Stimulated activated CD8-positive, alpha-beta memory T cell treated with anti-CD3 and anti-CD28 coated beads, Interleukin-12 subunit alpha, Interleukin-12 subunit beta, amount 100 ng/mL, for 24 hours (primary cell): Measurements from ENCODE around the gene DLGAP1.

ENCODE experiments used
- DNase-seq: peaks from one replicate; pipeline ENCODE4 v3.0.0-alpha.2; 2020; ENCODE audit errors: extremely low read depth

The DLGAP1 gene

DNA sequence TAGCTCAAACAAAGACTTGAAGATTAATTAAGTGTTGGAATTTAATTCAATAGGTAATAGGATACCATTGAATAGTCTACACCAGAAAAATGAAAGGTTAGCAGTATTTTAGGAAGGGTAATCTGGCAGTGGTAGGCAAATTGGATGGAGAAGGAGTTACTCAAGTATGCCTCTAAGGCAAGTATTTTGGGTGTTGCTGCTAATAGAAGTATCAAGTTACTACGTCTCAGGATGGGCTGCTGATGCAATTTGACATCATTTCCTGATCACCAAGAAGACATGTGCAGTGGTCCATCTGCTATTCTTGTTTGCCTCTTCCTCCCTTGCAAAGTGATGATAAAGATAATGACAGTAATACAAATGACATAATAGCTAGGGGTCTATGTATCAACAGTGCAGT, 519.8 kb downstream of the DLGAP1 start:
- DNase-seq, result no peak

DNA sequence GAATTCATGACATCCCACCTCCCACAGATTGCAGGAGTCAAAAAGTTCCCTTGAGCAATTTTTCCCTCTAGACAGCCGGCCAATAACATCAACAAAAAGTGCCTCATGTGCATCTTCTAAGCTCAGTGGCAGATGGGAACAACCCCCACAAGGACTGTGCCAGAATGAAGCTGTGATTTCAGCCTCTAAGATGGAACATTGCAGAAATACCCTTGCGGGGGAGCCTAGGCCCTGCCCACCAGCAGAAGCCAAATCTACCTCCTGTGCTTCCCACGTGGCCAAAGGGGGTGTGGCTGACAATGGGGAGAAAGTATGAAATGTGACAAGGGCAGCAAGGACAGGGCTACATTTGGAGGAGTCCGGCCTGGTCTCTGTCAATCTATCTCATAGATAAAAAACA, 522.8 kb downstream of the DLGAP1 start:
- DNase-seq, result no peak

DNA sequence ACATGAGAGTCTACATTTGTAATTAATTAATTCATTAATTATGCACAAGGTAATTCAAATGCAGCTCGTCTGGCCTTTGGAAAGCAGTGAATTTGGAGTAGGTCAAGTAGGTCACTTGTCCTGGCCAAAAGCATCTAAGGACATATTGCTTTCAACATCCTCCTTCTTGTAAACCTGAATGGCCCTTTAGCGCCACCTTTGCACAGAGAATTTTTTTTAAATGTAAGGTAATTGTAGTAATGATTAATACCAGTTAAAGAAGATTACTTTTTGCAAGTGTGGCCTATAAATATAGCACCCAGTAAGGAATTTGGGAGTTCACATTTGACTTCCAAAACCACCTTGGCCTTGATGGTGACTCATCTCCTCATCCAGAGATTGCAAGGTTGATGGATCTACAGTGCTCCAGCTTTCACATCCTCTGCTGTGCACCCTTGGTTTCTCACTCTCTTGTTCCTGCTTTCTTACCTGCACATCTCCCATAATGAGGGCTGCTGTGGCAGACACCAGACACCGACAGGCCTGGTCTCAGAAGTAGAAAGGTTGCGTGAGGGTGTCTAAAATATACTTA, 523.5 kb downstream of the DLGAP1 start:
- no peak for DNase-seq

DNA sequence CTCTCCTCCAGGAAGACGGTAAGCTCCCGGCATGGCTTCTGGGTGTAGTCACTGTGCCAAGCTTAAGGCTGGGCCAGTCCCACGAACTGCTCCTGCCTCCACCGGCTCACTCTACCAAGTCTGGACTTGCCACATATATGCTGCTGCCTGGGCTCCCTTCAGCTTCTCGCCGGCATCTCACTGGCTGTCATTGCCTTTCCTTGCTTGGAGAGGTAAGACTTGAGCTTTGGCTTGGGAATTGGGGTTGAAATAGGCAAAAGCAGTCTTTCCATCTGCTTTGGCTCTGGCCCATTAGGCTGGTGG, 524.1 kb downstream of the DLGAP1 start:
- DNase-seq, result no peak

DNA sequence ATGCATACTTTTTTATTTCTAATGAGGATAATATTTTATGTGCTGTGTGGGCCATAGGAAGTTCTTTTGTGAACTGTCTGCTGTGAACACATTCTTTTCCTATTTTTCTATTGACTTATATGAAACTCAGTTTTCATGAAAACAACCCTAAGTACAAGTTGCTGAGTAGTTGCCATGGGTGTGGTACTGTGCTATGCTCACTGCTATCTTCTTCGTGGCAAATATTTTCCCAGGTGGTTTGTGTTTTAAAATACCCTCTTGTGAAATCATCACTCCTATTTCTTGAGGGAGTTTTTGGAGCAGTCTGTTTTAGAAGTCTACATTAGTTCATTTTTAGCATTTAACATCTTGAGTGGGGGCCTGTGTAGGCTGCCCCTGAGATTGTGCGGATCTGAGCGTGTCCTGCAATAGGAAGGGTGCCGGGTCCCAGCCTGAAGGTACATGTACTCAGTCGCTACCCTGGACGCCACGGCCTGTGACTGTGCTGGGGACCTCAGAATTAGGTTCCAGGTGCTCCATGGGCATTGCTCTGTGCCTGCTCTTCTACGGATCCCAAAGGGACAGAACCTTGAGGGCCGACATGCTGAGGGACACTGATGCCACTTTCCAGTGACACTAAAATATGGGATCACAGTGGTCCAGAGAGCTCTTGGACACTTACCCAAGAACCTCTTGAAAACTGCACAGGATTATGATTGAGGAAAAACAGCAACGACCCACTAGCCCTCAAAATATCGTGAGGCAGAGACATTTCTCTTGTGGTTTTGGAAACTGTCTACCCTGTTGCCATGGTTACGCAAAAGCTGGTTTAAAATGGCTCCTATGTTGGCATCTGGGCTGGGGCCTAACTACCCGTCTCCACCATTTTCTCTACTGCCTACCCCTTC, 524.7 kb downstream of the DLGAP1 start:
- DNase-seq, result no peak

DNA sequence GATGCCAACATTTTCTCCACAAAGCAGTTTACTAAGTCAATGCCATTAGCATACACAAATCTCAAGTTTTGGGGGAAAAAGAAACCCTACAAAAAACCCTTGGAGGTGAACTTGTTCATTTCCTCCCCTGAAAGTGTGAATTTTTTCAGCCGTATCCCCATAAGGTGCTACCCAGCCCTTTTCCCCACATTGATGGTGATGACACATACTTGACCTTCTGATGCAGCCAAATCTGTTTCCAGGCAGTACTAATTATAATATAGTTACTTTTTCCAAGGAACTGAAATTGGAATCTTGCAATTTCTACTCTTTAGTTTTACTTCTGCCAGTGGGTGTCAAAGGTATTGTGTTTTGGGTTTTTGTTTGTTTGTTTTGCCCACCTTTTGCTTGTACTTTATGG, 530.7 kb downstream of the DLGAP1 start:
- no peak for DNase-seq

DNA sequence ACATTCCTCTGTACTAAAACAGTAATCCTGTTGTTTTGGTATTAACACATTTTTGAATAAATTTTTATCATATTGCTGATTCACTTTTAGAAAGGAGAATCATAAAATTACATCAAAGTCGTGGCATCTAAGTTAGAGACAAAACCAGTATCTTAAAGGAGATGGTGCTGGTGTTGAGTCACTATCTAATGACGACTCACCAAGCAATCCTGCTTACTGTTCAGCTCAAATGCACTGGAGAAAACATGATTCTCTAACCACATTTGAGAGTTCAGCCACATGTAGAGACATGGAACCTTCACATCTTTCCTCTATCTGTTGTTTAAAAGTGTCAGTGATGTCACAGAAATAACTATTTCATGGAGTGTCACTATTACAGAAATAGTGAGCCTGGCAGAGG, 531.4 kb downstream of the DLGAP1 start:
- DNase-seq, result no peak

DNA sequence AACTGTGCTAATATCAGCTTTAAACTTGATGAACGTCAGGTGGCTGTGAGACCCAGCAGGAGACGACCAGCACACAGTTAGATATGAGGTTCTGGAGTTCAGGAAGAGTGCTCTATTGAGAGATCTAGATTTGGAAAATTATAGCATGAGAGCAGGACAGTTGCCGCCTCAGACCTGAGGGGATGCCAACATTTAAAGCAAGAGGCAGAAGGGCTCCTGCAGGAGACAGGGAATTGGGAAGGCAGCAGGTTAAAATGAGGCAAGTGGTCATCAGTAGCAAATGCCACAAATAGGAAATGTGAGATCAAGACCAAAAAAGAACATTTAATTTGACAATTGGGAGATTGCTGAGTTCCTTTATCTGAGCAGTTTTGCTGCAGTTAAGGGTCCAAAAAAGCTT, 533.3 kb downstream of the DLGAP1 start:
- no peak for DNase-seq

DNA sequence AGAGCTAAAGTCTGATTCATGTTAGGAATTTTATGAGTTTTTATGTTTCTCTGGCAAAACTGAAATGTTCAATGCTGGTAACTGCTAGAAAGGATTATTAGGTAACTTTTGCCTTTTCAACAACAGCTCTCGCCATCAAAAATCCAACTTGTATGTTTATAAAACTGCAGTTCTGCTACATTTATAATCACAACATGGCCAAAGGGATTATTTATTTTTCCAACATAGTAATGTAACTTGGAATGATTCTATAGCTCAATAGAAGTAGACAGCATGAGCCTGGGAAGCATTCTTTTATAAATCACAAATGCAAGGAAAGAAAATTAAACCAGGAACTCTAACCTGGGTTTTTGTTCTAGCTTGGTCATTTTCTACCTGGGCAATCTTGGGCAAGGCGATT, 534.3 kb downstream of the DLGAP1 start:
- no peak for DNase-seq

DNA sequence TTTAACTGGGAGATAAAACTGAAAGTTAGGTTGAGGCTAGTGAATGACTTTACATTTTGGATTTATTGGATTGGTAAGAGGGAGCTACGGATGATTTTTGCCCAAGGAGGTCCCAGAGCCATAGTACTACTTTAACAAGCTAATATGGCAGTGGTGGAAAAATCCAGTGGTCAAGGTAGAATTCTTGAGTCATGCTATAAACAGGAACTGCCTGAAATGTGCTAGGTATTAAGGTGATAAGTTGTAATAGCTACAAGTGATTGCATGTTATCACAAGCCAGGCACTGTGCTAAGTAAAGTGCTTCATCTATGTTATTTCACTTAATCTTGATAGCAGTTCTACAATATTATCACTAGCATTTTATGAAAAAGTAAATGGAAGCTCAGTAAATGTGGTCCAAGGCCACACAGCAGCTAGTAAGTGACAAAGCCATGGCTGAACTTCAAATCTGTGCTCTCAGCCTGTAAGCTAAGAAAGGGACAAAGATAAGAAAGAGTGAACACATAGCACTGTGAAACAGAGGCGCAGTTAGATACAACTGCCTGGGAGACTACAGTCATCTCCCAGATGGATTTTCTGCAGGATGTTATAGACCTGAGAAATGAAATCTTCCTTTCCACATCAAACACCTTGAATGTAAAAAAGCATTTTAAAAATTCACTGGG, 535.6 kb downstream of the DLGAP1 start:
- DNase-seq, result no peak

DNA sequence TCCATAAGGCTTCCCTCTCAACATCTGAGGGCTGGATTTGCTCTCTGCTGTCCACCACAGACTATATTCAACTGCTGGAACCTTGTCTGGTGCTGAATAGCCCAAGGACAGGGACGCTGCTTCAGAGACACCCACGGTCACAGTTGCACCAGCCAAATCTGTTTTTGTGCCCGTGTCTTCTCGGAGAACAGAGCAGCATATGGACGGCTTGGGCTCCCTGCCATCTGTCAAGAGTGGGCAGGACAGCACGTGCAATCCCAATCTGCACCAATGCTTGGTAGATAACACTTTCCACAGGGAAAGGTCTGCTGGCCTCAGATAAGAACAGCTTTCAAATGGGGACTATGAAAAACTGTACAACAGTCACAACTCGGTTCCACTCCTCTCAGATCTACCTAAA, 539.0 kb downstream of the DLGAP1 start:
- DNase-seq, result no peak

DNA sequence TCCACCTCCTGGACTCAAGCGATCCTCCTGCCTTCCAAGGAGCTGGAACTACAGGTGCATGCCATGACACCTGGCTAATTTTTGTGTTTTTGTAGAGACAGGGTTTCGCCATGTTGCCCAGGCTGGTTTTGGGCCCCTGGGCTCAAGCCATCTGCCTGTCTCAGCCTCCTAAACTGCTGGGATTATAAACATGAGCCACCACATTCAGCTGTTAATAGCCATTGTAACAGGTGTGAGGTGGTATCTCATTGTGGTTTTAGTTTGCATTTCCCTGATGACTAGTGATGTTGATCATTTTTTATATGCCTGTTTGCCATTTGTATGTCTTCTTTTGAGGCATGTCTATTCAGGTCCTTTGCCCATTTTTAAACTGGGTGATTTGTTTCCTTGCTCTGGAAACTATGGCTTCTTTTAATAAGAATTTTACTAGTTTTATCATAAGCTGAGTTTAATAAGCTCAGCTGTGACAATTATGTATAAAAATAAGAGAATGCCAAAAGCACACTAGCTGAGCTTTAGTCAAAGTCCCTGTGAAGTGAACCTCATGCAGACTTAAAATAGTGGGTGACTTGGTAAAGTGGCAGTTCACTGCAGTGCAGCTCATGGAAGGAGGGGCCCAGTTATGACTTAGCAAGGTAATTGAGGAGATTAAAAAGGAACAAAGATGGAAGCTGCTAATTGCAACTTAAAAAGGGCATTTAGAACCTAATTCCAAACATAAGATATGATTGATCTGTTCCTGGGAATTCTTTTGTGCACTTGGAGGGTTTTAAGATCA, 540.1 kb downstream of the DLGAP1 start:
- no peak for DNase-seq

DNA sequence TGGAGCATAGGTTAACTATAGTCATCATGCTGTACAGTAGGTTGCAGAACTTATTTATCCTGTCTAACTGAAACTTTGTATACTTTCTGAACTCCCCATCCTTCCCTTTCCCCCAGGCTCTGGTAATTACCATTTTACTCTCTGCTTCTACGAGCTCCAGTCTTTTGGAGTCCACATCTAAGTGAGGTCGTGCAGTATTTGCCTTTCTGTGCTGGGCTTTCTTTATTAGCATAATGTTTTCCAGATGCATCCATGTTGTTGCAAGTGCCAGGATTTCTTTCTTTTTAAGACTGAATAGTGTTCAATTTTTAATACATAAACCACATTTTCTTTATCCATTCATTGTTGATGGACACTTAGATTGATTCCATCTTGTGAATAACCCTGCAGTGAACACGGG, 541.0 kb downstream of the DLGAP1 start:
- DNase-seq, result no peak

DNA sequence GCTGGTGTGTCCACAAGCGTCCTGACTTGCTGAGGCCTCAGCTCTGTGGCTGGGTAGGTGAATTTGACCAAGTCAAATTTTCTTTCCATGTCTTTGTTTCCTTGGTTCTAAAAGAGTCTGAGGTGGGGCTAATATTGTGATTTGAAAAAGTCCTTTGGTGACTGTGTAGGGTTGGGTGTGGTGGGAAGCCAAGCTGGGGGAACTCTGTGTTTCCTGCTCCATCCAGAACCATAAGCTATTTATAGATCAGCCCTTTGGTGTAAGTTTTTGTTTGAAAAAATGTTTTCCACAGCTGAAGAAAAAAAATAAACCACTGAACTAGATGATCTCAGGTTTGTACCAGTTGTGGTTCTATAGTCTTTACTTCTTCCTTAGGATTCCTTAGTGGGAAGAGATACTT, 542.4 kb downstream of the DLGAP1 start:
- no peak for DNase-seq

DNA sequence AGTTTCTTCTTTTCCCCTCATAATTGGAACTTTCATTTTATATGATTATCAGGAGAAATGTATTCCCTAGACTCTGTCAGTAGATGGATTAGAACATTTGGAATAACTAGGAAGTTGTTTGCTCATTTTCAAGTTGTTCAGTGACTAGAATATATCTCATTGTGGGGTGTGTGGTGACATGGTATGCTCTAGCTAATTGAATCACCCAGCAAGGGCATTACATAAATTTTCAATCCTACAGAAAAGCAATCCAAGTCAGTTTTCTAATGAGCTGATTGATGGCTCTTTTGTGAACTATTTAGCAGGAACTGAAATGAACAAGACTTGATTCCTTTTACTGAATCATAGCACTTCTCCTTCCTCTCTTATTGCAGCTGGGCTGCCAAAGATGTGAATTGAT, 543.7 kb downstream of the DLGAP1 start:
- DNase-seq, result no peak

DNA sequence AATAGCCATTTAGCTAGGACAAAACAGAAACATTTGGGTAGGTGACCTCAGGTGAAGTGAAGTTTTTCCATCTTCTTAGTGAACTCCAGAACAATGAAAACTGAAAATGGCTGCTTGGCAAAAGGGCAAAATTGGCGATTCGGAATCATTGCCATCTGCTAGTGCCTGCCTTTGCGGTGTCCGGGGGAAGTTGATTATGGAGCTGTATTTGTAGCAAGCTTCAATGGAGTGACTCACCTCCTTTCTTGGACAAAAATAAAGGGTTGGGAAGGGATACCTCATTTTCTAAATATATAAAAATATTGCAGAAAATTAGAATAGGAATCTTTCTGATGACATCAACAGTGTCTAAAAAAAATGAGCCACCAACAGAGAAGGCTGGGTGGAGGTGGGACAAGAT, 544.6 kb downstream of the DLGAP1 start:
- no peak for DNase-seq

DNA sequence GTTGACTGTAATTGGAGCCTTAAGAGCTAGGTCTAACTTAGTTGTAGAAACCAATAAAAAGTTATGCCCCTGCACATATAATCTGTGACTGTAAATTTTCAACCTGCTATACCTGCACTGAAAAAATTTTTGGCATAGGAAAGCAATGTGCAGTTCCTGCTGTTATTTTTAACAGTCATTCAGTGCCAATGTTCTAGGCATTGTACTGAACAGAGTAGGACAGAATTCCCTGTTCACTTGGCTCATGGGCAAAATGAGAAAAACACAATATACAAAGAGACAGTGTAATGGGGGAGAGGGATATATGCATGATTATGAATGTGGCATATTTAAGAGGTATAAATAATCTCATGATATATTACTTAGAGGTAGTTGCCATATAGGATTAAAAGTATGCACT, 547.2 kb downstream of the DLGAP1 start:
- DNase-seq, result no peak

DNA sequence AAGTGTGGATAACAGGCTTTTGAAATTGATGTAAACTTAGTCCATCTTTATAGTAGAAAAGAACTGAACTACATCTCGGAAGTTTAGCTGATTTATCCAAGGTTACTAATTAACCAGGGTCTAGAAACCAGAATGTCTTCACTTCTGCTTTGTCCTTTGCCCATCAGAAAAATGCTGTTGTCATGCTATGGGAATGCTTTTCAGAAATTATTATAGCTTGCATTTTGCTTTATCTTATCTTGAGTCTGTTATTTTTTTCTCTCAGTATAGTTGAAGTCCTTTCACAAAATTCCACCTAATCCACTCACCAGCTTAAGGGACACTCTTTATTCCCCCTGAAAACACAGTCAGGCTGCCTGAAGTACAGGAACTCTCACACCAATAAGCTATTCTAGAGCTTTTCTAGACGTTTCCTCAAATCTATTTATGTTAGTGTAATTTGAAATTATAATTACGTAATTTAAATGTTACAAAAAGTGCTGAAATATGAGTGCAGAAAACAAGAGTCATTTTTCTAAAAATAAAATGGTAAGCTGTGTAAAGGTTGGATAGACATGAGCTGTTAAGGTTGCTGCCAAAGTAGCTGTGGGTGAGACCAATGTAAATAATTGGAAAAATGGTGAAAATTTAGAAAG, 548.9 kb downstream of the DLGAP1 start:
- DNase-seq, result no peak

DNA sequence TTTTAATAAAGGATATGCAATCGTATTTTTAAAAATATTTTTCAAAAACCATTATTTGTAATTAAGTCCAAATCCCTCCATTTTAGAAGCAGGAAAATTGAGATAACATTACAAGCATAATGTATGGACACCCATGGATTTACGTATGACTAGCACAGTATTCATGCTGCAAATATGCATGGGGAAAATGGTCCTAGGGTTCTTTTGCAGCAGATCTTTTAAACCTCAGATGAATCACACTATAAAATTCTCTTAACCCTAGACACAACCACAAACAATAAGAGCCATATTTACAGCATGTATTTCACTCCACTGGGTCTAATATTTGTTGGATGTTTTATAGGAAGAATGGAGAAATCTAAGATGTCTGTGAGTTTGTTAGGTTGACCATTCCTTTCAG, 551.8 kb downstream of the DLGAP1 start:
- no peak for DNase-seq

DNA sequence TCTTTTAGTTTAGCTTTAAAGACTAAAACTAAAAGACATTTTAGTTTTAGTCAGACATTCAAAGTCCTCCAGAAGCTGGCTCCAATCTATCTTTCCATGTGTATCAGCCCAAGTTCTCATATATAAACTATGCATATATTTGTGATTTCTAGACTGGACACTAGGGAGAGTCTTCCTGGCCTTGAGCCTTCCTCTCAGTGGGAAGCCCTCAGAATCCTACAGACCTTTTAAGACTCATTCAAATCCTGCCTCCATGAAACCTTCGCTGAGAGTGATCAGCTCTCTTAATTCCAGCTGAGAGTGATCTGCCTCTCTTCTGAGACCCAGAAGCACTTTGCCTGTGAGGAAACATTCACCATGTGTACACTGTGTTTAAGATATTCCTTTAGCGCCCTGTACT, 552.4 kb downstream of the DLGAP1 start:
- DNase-seq, result no peak

DNA sequence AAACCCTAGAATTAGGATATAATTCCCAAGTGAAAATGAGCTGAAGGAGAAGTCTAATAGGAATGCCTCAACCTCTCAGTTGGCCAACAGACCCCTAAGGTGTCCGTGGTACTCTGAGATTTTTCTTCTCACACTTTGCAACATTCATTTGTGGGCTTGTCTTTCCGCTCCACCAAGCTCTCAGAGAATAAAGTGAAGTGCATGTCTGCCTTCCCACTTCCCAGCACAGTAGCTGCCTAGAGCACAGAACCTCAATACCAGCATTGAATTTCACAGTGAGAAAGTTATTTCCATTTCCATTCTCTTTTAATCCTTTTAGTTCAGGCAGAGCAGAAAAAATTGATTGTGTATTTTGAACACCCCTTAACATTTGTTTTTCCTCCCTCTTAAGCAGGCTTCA, 553.3 kb downstream of the DLGAP1 start:
- no peak for DNase-seq

DNA sequence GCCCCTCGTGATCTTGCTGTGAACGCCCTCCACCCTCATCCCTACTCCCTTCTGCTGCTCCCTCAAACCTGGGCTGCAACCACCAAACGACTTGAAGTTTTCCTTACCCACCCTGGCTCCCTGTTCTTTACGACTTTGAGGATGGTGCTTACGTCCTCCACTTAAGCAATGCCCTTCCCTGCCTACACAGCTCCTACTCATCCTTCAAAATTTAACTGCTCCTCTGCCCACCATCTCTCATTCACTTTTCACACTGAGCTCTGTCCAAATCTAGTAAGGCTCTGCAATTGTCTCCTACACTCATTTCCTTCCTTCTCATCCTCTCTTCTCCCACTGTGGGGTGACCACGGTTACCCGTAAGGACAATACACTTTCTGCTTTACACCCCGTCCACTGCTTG, 554.1 kb downstream of the DLGAP1 start:
- DNase-seq, result no peak
